ENCODE results near the gene SPATS1. TPM values are rescaled to one million over a fixed set of nuclear protein-coding genes. Genes with fewer than 3 reads are reported as not detected.

Gene SPATS1
- total RNA-seq, 3 donors from 2014 or later (not counting 1 experiment from before 2014, with no cell fraction given) = not detected

DNA sequence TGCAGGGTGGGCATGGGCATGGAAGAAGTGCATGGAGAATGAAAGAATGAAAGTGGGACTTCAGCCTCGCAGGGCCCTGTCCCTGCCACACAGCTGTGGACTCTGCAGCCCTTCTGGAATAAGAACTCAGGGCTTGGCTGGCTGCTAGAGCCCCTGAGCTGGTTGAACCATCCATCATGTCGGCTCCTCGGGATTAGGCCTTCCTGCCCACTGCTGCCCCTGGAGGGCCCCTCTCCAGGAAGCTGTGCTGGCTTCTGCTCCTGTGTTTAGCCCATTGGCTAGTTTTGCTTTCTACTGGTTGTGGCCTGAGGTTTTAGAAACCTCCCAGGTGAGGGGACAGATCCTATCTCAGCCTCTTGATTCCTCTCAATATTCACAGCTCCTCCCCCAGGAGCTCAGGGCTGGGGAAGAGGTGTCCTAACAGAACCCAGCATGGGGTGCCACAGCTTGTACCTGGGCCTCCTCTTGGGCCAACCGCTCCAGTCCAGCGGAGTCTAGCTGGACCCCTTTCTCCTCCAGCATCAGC, 37.2 kb upstream of the SPATS1 start:
- no peak overlapping the region for H3K4me3 Mint-ChIP-seq
- WGBS (ENCODE audit: insufficient coverage) = 96% methylated on average over 5 of the region's 5 CpGs
- no peaks in the 10 kb centered on the region for H3K27me3 Mint-ChIP-seq (ENCODE audit: low read depth in 2 of 2)
- intact Hi-C loops (cut with micrococcal nuclease) = no loop called here
- DNase-seq = no peak
- Histone ChIP-seq H3K9me3 (ENCODE audit: control insufficient read depth, insufficient read depth, low read length) (no peaks in the 10 kb centered on the region), H3K27me3 (ENCODE audit: control insufficient read depth, insufficient read depth, low read length) (no peaks in the 10 kb centered on the region), H3K36me3 (ENCODE audit: control insufficient read depth, insufficient read depth, low read length) (peaks cover 69% of the 10 kb centered on the region), H3K4me1 (ENCODE audit: control insufficient read depth, insufficient read depth, low read length) (no peaks in the 10 kb centered on the region), H3K4me3 (ENCODE audit: low read length) (no peak overlapping the region), H3K27ac (ENCODE audit: low read length) (no peak overlapping the region)
- no peak for ATAC-seq
- H3K9me3 Mint-ChIP-seq = no peaks in the 10 kb centered on the region
- peaks cover 0 to 7% of the 10 kb centered on the region in 2 donors for H3K4me1 Mint-ChIP-seq
- TF ChIP-seq CTCF (IDR thresholded peaks at IDR 0.05) = no peak
- peaks cover 8% of the 10 kb centered on the region for H3K36me3 Mint-ChIP-seq
- no peak overlapping the region for H3K27ac Mint-ChIP-seq

- no peaks in the 10 kb centered on the region for H3K9me3 ChIP-seq (ENCODE audit: control insufficient read depth, insufficient read depth, low read length)
- no peaks in the 10 kb centered on the region for H3K4me1 ChIP-seq (ENCODE audit: control insufficient read depth, insufficient read depth, low read length)
- 97% methylated on average over 8 of the region's 8 CpGs for WGBS (ENCODE audit: insufficient coverage)
- Mint-ChIP-seq H3K27ac (no peak overlapping the region), H3K4me3 (no peak overlapping the region), H3K4me1 (peaks cover 0 to 10% of the 10 kb centered on the region in 2 donors), H3K27me3 (ENCODE audit: low read depth in 2 of 2) (no peaks in the 10 kb centered on the region), H3K36me3 (peaks cover 8% of the 10 kb centered on the region), H3K9me3 (no peaks in the 10 kb centered on the region)
- intact Hi-C loops (cut with micrococcal nuclease) = no loop called here
- H3K27me3 ChIP-seq (ENCODE audit: control insufficient read depth, insufficient read depth, low read length) = no peaks in the 10 kb centered on the region
- no peak overlapping the region for H3K4me3 ChIP-seq (ENCODE audit: low read length)
- H3K27ac ChIP-seq (ENCODE audit: low read length) = no peak overlapping the region
- ATAC-seq = no peak
- no peak for TF ChIP-seq CTCF (IDR thresholded peaks at IDR 0.05)
- DNase-seq = no peak
- peaks cover 68% of the 10 kb centered on the region for H3K36me3 ChIP-seq (ENCODE audit: control insufficient read depth, insufficient read depth, low read length)
Observed at GRCh38 chr6:44306710-44307109, 35.7 kb upstream of the SPATS1 start.

DNA sequence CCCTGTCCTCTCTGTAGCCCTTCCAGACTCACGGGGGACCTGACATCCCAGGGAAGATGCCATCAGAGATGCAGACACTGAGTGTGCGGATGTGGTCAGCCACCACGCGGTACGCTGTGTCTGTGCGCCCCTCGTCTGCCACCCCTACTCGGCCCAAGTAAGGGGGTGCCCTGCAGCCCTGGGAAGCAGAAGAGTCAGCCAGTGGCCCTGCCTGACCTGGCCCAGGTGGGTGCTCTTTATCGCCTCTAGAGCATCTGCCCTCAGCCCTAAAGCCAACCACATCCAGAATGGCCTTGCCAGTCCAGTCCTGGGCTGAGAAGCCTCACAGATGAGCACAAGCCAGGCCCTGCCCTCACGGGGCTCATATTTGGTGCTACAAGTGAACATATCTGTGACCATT, 35.2 kb upstream of the SPATS1 start:
- Mint-ChIP-seq H3K9me3 (no peaks in the 10 kb centered on the region), H3K36me3 (peaks cover 8% of the 10 kb centered on the region), H3K27ac (no peak overlapping the region), H3K27me3 (ENCODE audit: low read depth in 2 of 2) (no peaks in the 10 kb centered on the region), H3K4me1 (peaks cover 3 to 15% of the 10 kb centered on the region in 2 donors), H3K4me3 (no peak overlapping the region)
- H3K27ac ChIP-seq (ENCODE audit: low read length) = no peak overlapping the region
- no peaks in the 10 kb centered on the region for H3K27me3 ChIP-seq (ENCODE audit: control insufficient read depth, insufficient read depth, low read length)
- TF ChIP-seq CTCF (IDR thresholded peaks at IDR 0.05) = no peak
- peaks cover 4% of the 10 kb centered on the region for H3K4me1 ChIP-seq (ENCODE audit: control insufficient read depth, insufficient read depth, low read length)
- peaks cover 63% of the 10 kb centered on the region for H3K36me3 ChIP-seq (ENCODE audit: control insufficient read depth, insufficient read depth, low read length)
- H3K4me3 ChIP-seq (ENCODE audit: low read length) = no peak overlapping the region
- ATAC-seq (no peak), DNase-seq (no peak)
- intact Hi-C loops (cut with micrococcal nuclease) = no loop called here
- WGBS (ENCODE audit: insufficient coverage) = 96% methylated on average over 10 of the region's 10 CpGs
- no peaks in the 10 kb centered on the region for H3K9me3 ChIP-seq (ENCODE audit: control insufficient read depth, insufficient read depth, low read length)

DNA sequence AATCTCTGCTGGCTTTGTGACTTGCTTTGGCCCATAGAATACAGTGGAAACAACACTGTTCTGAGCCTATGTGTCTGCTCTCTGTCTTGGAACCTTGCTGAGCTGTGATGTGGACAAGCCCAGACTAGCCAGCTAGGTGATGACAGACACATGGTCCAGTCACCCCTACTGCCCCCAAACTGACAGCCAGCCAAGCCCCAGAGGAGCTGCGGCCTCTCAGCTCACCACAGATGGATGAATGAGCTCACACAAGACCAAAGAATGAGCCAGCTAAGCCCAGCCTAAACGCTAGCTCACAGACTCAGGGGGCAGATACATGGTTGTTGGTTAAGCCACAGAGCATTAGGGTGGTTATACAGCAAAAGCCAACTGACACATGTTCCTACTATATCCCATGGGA, 33.4 kb upstream of the SPATS1 start:
- peaks cover 45% of the 10 kb centered on the region for H3K36me3 ChIP-seq (ENCODE audit: control insufficient read depth, insufficient read depth, low read length)
- Mint-ChIP-seq H3K27me3 (ENCODE audit: low read depth in 2 of 2) (no peaks in the 10 kb centered on the region), H3K27ac (no peak overlapping the region), H3K9me3 (no peaks in the 10 kb centered on the region), H3K4me3 (no peak overlapping the region), H3K36me3 (peaks cover 8% of the 10 kb centered on the region), H3K4me1 (peaks cover 18 to 31% of the 10 kb centered on the region in 2 donors)
- 98% methylated on average over 2 of the region's 2 CpGs for WGBS (ENCODE audit: insufficient coverage)
- H3K9me3 ChIP-seq (ENCODE audit: control insufficient read depth, insufficient read depth, low read length) = no peaks in the 10 kb centered on the region
- DNase-seq = no peak
- intact Hi-C loops (cut with micrococcal nuclease) = no loop called here
- H3K4me1 ChIP-seq (ENCODE audit: control insufficient read depth, insufficient read depth, low read length) = peaks cover 11% of the 10 kb centered on the region
- no peaks in the 10 kb centered on the region for H3K27me3 ChIP-seq (ENCODE audit: control insufficient read depth, insufficient read depth, low read length)
- H3K27ac ChIP-seq (ENCODE audit: low read length) = no peak overlapping the region
- H3K4me3 ChIP-seq (ENCODE audit: low read length) = no peak overlapping the region
- no peak for ATAC-seq
- no peak for TF ChIP-seq CTCF (IDR thresholded peaks at IDR 0.05)
